HG03039 (cell line): ENCODE measurements around the gene GAS2.

Experiments used
- ATAC-seq: cut with Tn5 transposase; IDR thresholded peaks from one replicate; pipeline ENCODE4 v1.9.1; 2021; ENCODE audit warnings: mild to moderate bottlenecking, moderate library complexity; ENCODE audit not compliant: unreplicated experiment

The GAS2 gene

DNA sequence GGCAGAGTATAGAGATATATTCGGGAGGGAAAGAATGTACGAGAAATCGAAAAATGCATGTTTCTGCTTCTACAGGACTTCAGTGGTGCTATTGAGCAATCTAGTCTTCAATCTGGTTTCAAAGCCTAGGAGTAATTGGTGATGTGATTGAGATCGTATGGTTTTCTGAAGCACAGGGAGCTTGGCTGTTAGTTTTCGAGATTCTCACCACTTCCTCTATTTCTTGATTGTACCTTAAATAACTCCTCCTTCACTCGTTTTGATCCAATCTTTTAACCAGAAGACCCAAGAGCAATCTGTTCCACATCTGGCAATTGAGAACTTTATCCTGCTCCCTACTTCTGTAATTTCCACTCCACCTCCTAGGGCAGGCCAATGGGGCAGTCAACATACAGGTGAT, 193.3 kb downstream of the GAS2 start:
- no peak for ATAC-seq

DNA sequence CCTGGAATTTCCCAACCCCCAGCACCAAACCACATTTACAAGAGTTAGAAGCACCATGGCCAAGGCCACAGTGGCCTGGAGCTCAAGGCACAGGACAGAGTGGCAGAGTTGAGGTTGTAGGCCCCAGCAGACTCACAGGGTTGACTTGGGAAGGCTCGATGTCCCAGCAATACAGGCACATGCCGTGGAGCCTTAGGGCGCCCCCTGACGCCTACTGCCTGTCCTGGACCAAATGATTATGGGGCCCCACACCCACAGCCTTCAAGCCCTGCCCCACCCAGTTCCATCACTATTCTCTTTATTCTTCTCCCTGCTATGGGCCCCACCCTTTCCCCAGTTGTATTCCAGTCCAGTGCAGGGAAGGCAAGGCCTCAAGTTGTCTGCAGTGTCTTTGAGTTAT, 193.8 kb downstream of the GAS2 start, which contains the start of gene CCDC179:
CCDC179 (minus strand) TSS at position 234 of the 400 bp plus-strand sequence; CDS start at position 181, 53 bp downstream.
- no peak for ATAC-seq
